Left ventricle myocardium inferior (tissue), 1 donor: ENCODE measurements around the gene KCNH2. TPM values are rescaled to one million over a fixed set of nuclear protein-coding genes. Genes with fewer than 3 reads are reported as not detected.
A peak's percentile ranks its signal among the peaks of the same experiment; 100 is the strongest.

Experiments used
- DNase-seq: peaks from one replicate; pipeline ENCODE4 v3.0.0-alpha.2; 2020
- H3K27ac ChIP-seq: fragments of 200-600 bp; replicated peaks from 2 replicates; pipeline ENCODE4 v1.8.0; 2021
- H3K27me3 ChIP-seq: fragments of 200-600 bp; 2 replicates; pipeline ENCODE4 v1.8.0; 2021; ENCODE audit warnings: low read depth
- H3K36me3 ChIP-seq: fragments of 200-600 bp; 2 replicates; pipeline ENCODE4 v1.8.0; 2021
- H3K4me1 ChIP-seq: fragments of 200-600 bp; 2 replicates; pipeline ENCODE4 v1.8.0; 2021
- H3K4me3 ChIP-seq: fragments of 200-600 bp; 2 replicates; pipeline ENCODE4 v1.8.0; 2021; ENCODE audit warnings: mild to moderate bottlenecking, moderate library complexity
- H3K9me3 ChIP-seq: fragments of 200-600 bp; replicated peaks from 2 replicates; pipeline ENCODE4 v1.8.0; 2021
- CTCF ChIP-seq: fragments of 200-600 bp; IDR thresholded peaks from 2 replicates; pipeline ENCODE4 v1.8.0; 2021; ENCODE audit warnings: antibody characterized with exemption, mild to moderate bottlenecking, borderline replicate concordance
- intact Hi-C: fragments of 100-400 bp; cut with micrococcal nuclease; formaldehyde crosslinking; loops from one replicate; pipeline ENCODE4 v1.11.0; 2022
- total RNA-seq: library from RNA; stranded (reverse); fragmentation: NEBNext Ultra II Directional; extraction: Animal tissue kit (Norgen Biotek cat#: 25700); gene quantifications from one replicate; pipeline ENCODE4 v1.2.1, GENCODE V29; 2021
- donor health status: DM: no; HTN: yes; CAD: no; lungs with severe emphysema.

Gene KCNH2
- total RNA-seq, 1 donor from 2014 or later: 94.1 TPM

- peaks cover 17% of the 10 kb centered on the region for H3K36me3 ChIP-seq
- no peak overlapping the region for H3K27ac ChIP-seq
- H3K4me1 ChIP-seq: peaks cover 63% of the 10 kb centered on the region
- intact Hi-C loops: no loop called here
- H3K27me3 ChIP-seq: peaks cover 66% of the 10 kb centered on the region
- no peak overlapping the region for H3K4me3 ChIP-seq
- TF ChIP-seq CTCF: no peak
- no peak for DNase-seq
- H3K9me3 ChIP-seq: no peaks in the 10 kb centered on the region
Observed at GRCh38 chr7:150951181-150951520, 27.0 kb downstream of the KCNH2 start.

GRCh38 chr7:150950496-150951180, 27.5 kb downstream of the KCNH2 start:
- Histone ChIP-seq H3K4me1 (peaks cover 63% of the 10 kb centered on the region), H3K4me3 (no peak overlapping the region), H3K27me3 (peaks cover 65% of the 10 kb centered on the region), H3K36me3 (peaks cover 17% of the 10 kb centered on the region), H3K9me3 (no peaks in the 10 kb centered on the region), H3K27ac (no peak overlapping the region)
- intact Hi-C loops: no loop called here
- TF ChIP-seq CTCF: no peak
- peak; percentile 12 for DNase-seq

GRCh38 chr7:150949971-150950491, 28.1 kb downstream of the KCNH2 start:
- Histone ChIP-seq H3K4me3 (no peak overlapping the region), H3K27ac (no peak overlapping the region), H3K27me3 (peaks cover 59% of the 10 kb centered on the region), H3K9me3 (no peaks in the 10 kb centered on the region), H3K4me1 (peaks cover 63% of the 10 kb centered on the region), H3K36me3 (peaks cover 17% of the 10 kb centered on the region)
- no peak for TF ChIP-seq CTCF
- peak; percentile 9 for DNase-seq
- intact Hi-C loops: no loop called here

GRCh38 chr7:150949564-150949963, 28.6 kb downstream of the KCNH2 start:
- Histone ChIP-seq H3K36me3 (peaks cover 17% of the 10 kb centered on the region), H3K4me1 (peaks cover 63% of the 10 kb centered on the region), H3K4me3 (no peak overlapping the region), H3K9me3 (no peaks in the 10 kb centered on the region), H3K27me3 (peaks cover 55% of the 10 kb centered on the region), H3K27ac (no peak overlapping the region)
- intact Hi-C loops: no loop called here
- peak; percentile 7 for DNase-seq
- TF ChIP-seq CTCF: no peak

- peaks cover 56% of the 10 kb centered on the region for H3K4me1 ChIP-seq
- no peak overlapping the region for H3K4me3 ChIP-seq
- DNase-seq: peak; percentile 11
- intact Hi-C loops: no loop called here
- H3K36me3 ChIP-seq: peaks cover 17% of the 10 kb centered on the region
- no peak for TF ChIP-seq CTCF
- H3K27me3 ChIP-seq: peaks cover 48% of the 10 kb centered on the region
- peak overlapping the region; percentile 85 for H3K27ac ChIP-seq
- no peaks in the 10 kb centered on the region for H3K9me3 ChIP-seq
Observed at GRCh38 chr7:150948791-150949251, 29.3 kb downstream of the KCNH2 start.
